ENCODE data around the gene CPEB1.
"Not testable (repeated sequence)": the region's sequence is repeated elsewhere in the genome, so short reads cannot be mapped to it uniquely, and the experiment has no call there.

Gene CPEB1

GRCh38 chr15:82513587-82513986, 133.6 kb downstream of the CPEB1 start:
- ATAC-seq, DNase-seq: not testable (repeated sequence)

- not testable (repeated sequence) for ATAC-seq, DNase-seq
Observed at GRCh38 chr15:82507693-82508092, 139.5 kb downstream of the CPEB1 start.

GRCh38 chr15:82507087-82507486, 140.1 kb downstream of the CPEB1 start:
- DNase-seq, ATAC-seq: not testable (repeated sequence)

- DNase-seq, ATAC-seq: not testable (repeated sequence)
Observed at GRCh38 chr15:82505842-82506241, 141.3 kb downstream of the CPEB1 start.

GRCh38 chr15:82504074-82504473, 143.1 kb downstream of the CPEB1 start:
- not testable (repeated sequence) for DNase-seq

GRCh38 chr15:82502700-82503339, 144.3 kb downstream of the CPEB1 start:
- ATAC-seq, result peak; percentile 76
- DNase-seq, result peak; percentile 9

More at GRCh38 chr15:82504074-82504473, 143.1 kb downstream of the CPEB1 start:
- not testable (repeated sequence) for ATAC-seq

GRCh38 chr15:82500772-82501171, 146.4 kb downstream of the CPEB1 start:
- ATAC-seq, DNase-seq: not testable (repeated sequence)

- ATAC-seq, result not testable (repeated sequence)
Observed at GRCh38 chr15:82497978-82498377, 149.2 kb downstream of the CPEB1 start.

More at GRCh38 chr15:82497978-82498377, 149.2 kb downstream of the CPEB1 start:
- not testable (repeated sequence) for DNase-seq

All from stimulated activated naive CD8-positive, alpha-beta T cell treated with anti-CD3 and anti-CD28 coated beads, Interleukin-15, Interleukin-2, amounts not matched to agents 100 U/mL and 50 U/mL, for 24 hours (primary cell).